ENCODE measurements around the gene VTN.

DNA sequence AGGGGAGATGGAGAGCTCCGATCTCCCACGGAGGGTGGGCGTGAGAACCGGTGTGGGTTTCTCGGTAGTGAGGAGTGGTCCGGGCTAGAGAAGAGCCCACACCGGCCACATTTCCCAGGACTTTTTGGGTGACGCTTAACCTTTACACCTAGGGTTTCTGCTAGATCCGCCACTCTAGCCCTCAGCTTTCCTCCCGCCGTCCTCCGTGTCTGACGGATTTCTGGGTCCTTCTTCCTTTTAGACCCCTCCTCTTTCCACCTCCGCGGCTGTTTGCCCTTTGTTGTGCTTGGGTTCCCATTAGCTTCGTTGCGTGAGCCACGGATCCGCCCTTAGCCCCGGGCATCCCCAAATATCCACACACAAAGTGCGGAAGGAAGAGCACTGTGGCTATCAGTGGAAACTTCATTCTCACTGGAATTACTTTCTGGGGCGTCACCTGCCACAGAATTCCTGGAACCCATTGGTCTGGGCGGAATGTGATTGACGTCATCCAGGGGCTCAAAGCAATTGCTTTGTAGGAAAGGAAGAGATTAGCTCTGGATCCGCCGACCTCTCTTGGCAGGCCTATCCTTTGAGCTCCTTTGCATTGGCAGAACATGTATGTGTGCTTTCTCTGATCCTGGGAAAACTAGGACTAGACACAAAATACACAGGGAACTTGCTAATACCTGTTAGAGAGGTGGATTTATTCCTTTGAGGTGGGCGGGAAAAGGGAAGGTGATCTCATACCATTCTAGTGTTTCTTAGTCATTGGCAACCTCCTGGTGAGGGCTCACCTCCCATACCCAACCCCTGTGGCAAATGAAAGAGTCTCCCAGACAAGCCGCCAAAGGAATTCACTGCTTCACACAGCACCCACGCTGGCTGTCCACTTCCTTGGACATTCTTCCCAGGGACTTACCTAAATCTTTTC lies 33.9 kb downstream of the VTN start:
- TF ChIP-seq, protein P1, sequence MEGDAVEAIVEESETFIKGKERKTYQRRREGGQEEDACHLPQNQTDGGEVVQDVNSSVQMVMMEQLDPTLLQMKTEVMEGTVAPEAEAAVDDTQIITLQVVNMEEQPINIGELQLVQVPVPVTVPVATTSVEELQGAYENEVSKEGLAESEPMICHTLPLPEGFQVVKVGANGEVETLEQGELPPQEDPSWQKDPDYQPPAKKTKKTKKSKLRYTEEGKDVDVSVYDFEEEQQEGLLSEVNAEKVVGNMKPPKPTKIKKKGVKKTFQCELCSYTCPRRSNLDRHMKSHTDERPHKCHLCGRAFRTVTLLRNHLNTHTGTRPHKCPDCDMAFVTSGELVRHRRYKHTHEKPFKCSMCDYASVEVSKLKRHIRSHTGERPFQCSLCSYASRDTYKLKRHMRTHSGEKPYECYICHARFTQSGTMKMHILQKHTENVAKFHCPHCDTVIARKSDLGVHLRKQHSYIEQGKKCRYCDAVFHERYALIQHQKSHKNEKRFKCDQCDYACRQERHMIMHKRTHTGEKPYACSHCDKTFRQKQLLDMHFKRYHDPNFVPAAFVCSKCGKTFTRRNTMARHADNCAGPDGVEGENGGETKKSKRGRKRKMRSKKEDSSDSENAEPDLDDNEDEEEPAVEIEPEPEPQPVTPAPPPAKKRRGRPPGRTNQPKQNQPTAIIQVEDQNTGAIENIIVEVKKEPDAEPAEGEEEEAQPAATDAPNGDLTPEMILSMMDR (IDR thresholded peaks at IDR 0.05), result no peak
- TF ChIP-seq POLR2A (IDR thresholded peaks at IDR 0.05), result no peak
